ENCODE data around the gene STX16. TPM values are rescaled to one million over a fixed set of nuclear protein-coding genes. Genes with fewer than 3 reads are reported as not detected.

STX16 gene
- total RNA-seq, 4 donors from 2014 or later = 9.2 to 34.3 (median 20.4) TPM

- no peak for TF ChIP-seq POLR2A (IDR thresholded peaks at IDR 0.05)
- TF ChIP-seq CTCF (IDR thresholded peaks at IDR 0.05 in 4 of 5, conservative IDR thresholded peaks at IDR 0.05 in 1 of 5) = no peak
- no peak overlapping the region for H3K27ac ChIP-seq
- intact Hi-C loops (cut with DNase I; ENCODE audit: low total_unique reads) (no loop called here), in situ Hi-C loops (cut with MboI; ENCODE audit: low sequenced_read_pairs in 4 of 4) (no loop called here)
- no peaks in the 10 kb centered on the region for H3K36me3 ChIP-seq
- H3K27me3 ChIP-seq = no peaks in the 10 kb centered on the region
- H3K4me3 ChIP-seq = no peak overlapping the region
- no peak for ATAC-seq
- H3K9me3 ChIP-seq = no peaks in the 10 kb centered on the region
- no peak for DNase-seq
- H3K4me1 ChIP-seq = no peaks in the 10 kb centered on the region
Observed at GRCh38 chr20:58613061-58613854, 37.8 kb upstream of the STX16 start.

DNA sequence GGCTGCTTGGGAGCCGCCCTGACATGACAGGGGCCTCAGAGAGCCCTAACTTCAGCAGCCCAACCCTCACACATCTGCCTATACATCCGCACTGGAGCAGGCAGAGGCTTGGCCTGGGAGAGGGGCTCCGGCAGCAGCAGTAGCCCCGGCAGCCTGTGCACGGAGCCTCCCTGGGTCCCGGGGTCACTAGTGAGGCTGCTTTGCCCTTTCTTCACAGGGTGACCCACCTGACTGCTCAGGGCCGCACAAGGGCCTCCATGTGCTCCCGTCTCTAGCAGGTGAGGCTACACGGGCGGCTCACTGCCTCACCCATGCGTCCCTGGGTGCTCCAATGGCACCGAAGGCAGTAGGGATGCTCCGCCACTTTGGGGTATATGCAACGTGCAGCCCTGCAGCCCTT lies 36.7 kb upstream of the STX16 start:
- Histone ChIP-seq H3K4me3 (no peak overlapping the region), H3K27ac (no peak overlapping the region), H3K9me3 (no peaks in the 10 kb centered on the region), H3K36me3 (no peaks in the 10 kb centered on the region), H3K4me1 (no peaks in the 10 kb centered on the region), H3K27me3 (peaks cover 0 to 6% (median 2%) of the 10 kb centered on the region in 3 donors)
- in situ Hi-C loops (cut with MboI; ENCODE audit: low sequenced_read_pairs in 4 of 4) (no loop called here), intact Hi-C loops (cut with DNase I; ENCODE audit: low total_unique reads) (no loop called here)
- no peak for TF ChIP-seq POLR2A (IDR thresholded peaks at IDR 0.05)
- no peak for TF ChIP-seq CTCF (IDR thresholded peaks at IDR 0.05 in 4 of 5, conservative IDR thresholded peaks at IDR 0.05 in 1 of 5)
- ATAC-seq (no peak), DNase-seq (no peak)

- ATAC-seq (no peak), DNase-seq (no peak)
- H3K27ac ChIP-seq = no peak overlapping the region
- TF ChIP-seq POLR2A (IDR thresholded peaks at IDR 0.05) (no peak), CTCF (IDR thresholded peaks at IDR 0.05 in 4 of 5, conservative IDR thresholded peaks at IDR 0.05 in 1 of 5) (no peak)
- H3K9me3 ChIP-seq = no peaks in the 10 kb centered on the region
- no peaks in the 10 kb centered on the region for H3K4me1 ChIP-seq
- H3K36me3 ChIP-seq = no peaks in the 10 kb centered on the region
- in situ Hi-C loops (cut with MboI; ENCODE audit: low sequenced_read_pairs in 4 of 4) (no loop called here), intact Hi-C loops (cut with DNase I; ENCODE audit: low total_unique reads) (no loop called here)
- H3K4me3 ChIP-seq = no peak overlapping the region
- H3K27me3 ChIP-seq = peaks cover 0 to 8% (median 2%) of the 10 kb centered on the region in 3 donors
Observed at GRCh38 chr20:58614984-58615760, 35.9 kb upstream of the STX16 start.

GRCh38 chr20:58616411-58616810 lies 34.7 kb upstream of the STX16 start:
- no peak overlapping the region for H3K4me3 ChIP-seq
- H3K27me3 ChIP-seq = peaks cover 0 to 8% (median 7%) of the 10 kb centered on the region in 3 donors
- intact Hi-C loops (cut with DNase I; ENCODE audit: low total_unique reads) (no loop called here), in situ Hi-C loops (cut with MboI; ENCODE audit: low sequenced_read_pairs in 4 of 4) (no loop called here)
- H3K4me1 ChIP-seq = no peaks in the 10 kb centered on the region
- ATAC-seq (no peak), DNase-seq (no peak)
- H3K36me3 ChIP-seq = no peaks in the 10 kb centered on the region
- TF ChIP-seq POLR2A (IDR thresholded peaks at IDR 0.05) (no peak), CTCF (IDR thresholded peaks at IDR 0.05 in 4 of 5, conservative IDR thresholded peaks at IDR 0.05 in 1 of 5) (no peak)
- H3K9me3 ChIP-seq = no peaks in the 10 kb centered on the region
- no peak overlapping the region for H3K27ac ChIP-seq
